Erythroblast (primary cell): ENCODE results near the gene SZT2.
"Not testable (repeated sequence)": the region's sequence is repeated elsewhere in the genome, so short reads cannot be mapped to it uniquely, and the experiment has no call there.

Source experiments
- GATA1 ChIP-seq: IDR thresholded peaks from 2 replicates; pipeline ENCODE4 v1.6.1; 2011; ENCODE audit warnings: low read depth, mild to moderate bottlenecking, control low read depth, low read length, moderate library complexity
- POLR2A ChIP-seq: IDR thresholded peaks from 2 replicates; pipeline ENCODE4 v1.6.1; 2011; ENCODE audit warnings: mild to moderate bottlenecking, low read length

GRCh38 chr1:43458379-43458778 lies 68.7 kb downstream of the SZT2 start:
- not testable (repeated sequence) for TF ChIP-seq POLR2A, GATA1
